Upper lobe of right lung (tissue), 1 donor: ENCODE measurements around the gene ADAMTS3. TPM values are rescaled to one million over a fixed set of nuclear protein-coding genes. Genes with fewer than 3 reads are reported as not detected.

Experiments used
- ATAC-seq: fragments of 200-7000 bp; cut with Tn5 transposase; one replicate; pipeline ENCODE4 v1.9.1; 2020; ENCODE audit warnings: mild to moderate bottlenecking, moderate library complexity
- DNase-seq: peaks from one replicate; pipeline ENCODE4 v3.0.0-alpha.2; 2020
- H3K27ac ChIP-seq: fragments of 200-600 bp; one replicate; pipeline ENCODE4 v1.8.0; 2022
- H3K27me3 ChIP-seq: fragments of 200-600 bp; one replicate; pipeline ENCODE4 v1.8.0; 2022; ENCODE audit warnings: mild to moderate bottlenecking
- H3K36me3 ChIP-seq: fragments of 200-600 bp; one replicate; pipeline ENCODE4 v1.8.0; 2022
- H3K4me1 ChIP-seq: fragments of 200-600 bp; one replicate; pipeline ENCODE4 v1.8.0; 2022
- H3K4me3 ChIP-seq: fragments of 200-600 bp; one replicate; pipeline ENCODE4 v1.8.0; 2022; ENCODE audit warnings: mild to moderate bottlenecking
- H3K9me3 ChIP-seq: fragments of 200-600 bp; one replicate; pipeline ENCODE4 v1.8.0; 2022
- CTCF ChIP-seq: fragments of 200-600 bp; IDR thresholded peaks from one replicate; pipeline ENCODE4 v1.8.0; 2022; ENCODE audit warnings: antibody characterized with exemption
- intact Hi-C: fragments of 100-400 bp; cut with DNase I; formaldehyde crosslinking; loops from one replicate; pipeline ENCODE4 v1.11.0; 2022
- total RNA-seq: library from RNA; stranded (reverse); fragmentation: NEBNext Ultra II Directional; extraction: Animal tissue kit (Norgen Biotek cat#: 25700); gene quantifications from one replicate; pipeline ENCODE4 v1.2.1, GENCODE V29; 2021
- donor health status: DM: no; HTN: yes; CAD: no; lungs with severe emphysema.

The ADAMTS3 gene
- total RNA-seq, 1 donor from 2014 or later: 3.6 TPM

GRCh38 chr4:72591547-72592454 is 22.8 kb upstream of the ADAMTS3 start:
- no peaks in the 10 kb centered on the region for H3K27me3 ChIP-seq
- H3K9me3 ChIP-seq: no peaks in the 10 kb centered on the region
- ATAC-seq (no peak), DNase-seq (no peak)
- no peak overlapping the region for H3K27ac ChIP-seq
- intact Hi-C loops: no loop called here
- no peaks in the 10 kb centered on the region for H3K36me3 ChIP-seq
- no peak for TF ChIP-seq CTCF
- no peak overlapping the region for H3K4me3 ChIP-seq
- no peaks in the 10 kb centered on the region for H3K4me1 ChIP-seq

- Histone ChIP-seq H3K36me3 (no peaks in the 10 kb centered on the region), H3K27me3 (no peaks in the 10 kb centered on the region), H3K27ac (no peak overlapping the region), H3K4me3 (no peak overlapping the region), H3K9me3 (no peaks in the 10 kb centered on the region), H3K4me1 (no peaks in the 10 kb centered on the region)
- intact Hi-C loops: no loop called here
- ATAC-seq (no peak), DNase-seq (no peak)
- no peak for TF ChIP-seq CTCF
Observed at GRCh38 chr4:72587334-72587733, 18.3 kb upstream of the ADAMTS3 start.

- TF ChIP-seq CTCF: no peak
- H3K27me3 ChIP-seq: no peaks in the 10 kb centered on the region
- intact Hi-C loops: no loop called here
- H3K36me3 ChIP-seq: no peaks in the 10 kb centered on the region
- H3K27ac ChIP-seq: no peak overlapping the region
- ATAC-seq (no peak), DNase-seq (no peak)
- H3K4me3 ChIP-seq: no peak overlapping the region
- H3K9me3 ChIP-seq: no peaks in the 10 kb centered on the region
- no peaks in the 10 kb centered on the region for H3K4me1 ChIP-seq
Observed at GRCh38 chr4:72582853-72583252, 13.8 kb upstream of the ADAMTS3 start.

GRCh38 chr4:72577211-72577610 is 8.2 kb upstream of the ADAMTS3 start:
- Histone ChIP-seq H3K4me1 (no peaks in the 10 kb centered on the region), H3K27ac (no peak overlapping the region)
- no peak for TF ChIP-seq CTCF

GRCh38 chr4:72571337-72571736 is 2.3 kb upstream of the ADAMTS3 start:
- ATAC-seq: no peak
- DNase-seq: no peak
- no peak for TF ChIP-seq CTCF
- no peak overlapping the region for H3K27ac ChIP-seq
- intact Hi-C loops: no loop called here
- peaks cover 6% of the 10 kb centered on the region for H3K4me1 ChIP-seq
- H3K36me3 ChIP-seq: no peaks in the 10 kb centered on the region
- no peaks in the 10 kb centered on the region for H3K9me3 ChIP-seq
- no peak overlapping the region for H3K4me3 ChIP-seq
- no peaks in the 10 kb centered on the region for H3K27me3 ChIP-seq

More at GRCh38 chr4:72577211-72577610, 8.2 kb upstream of the ADAMTS3 start:
- no peaks in the 10 kb centered on the region for H3K36me3 ChIP-seq
- H3K4me3 ChIP-seq: no peak overlapping the region
- no peaks in the 10 kb centered on the region for H3K9me3 ChIP-seq
- ATAC-seq: no peak
- intact Hi-C loops: no loop called here
- no peaks in the 10 kb centered on the region for H3K27me3 ChIP-seq
- DNase-seq: no peak
